HL-60/S4 treated with phorbol 12-myristate 13-acetate at 8.2 ng/mL for 4 days and 3 days (cell line): ENCODE measurements around the gene STK36.
"Not testable (repeated sequence)": the region's sequence is repeated elsewhere in the genome, so short reads cannot be mapped to it uniquely, and the experiment has no call there.

Experiments
- in situ Hi-C: fragments of 300-500 bp; cut with MboI; formaldehyde crosslinking; loops from 2 replicates; pipeline ENCODE4 v1.15.0; 2022; ENCODE audit warnings: low sequenced_read_pairs

The STK36 gene

GRCh38 chr2:218662827-218663226 is 9.1 kb upstream of the STK36 start:
- in situ Hi-C loops, result no loop called here

- in situ Hi-C loops, result no loop called here
These were observed 8.0 kb upstream of the STK36 start for GRCh38 chr2:218663901-218664300.

GRCh38 chr2:218664653-218665052 is 7.2 kb upstream of the STK36 start:
- in situ Hi-C loops, result no loop called here

- in situ Hi-C loops, result no loop called here
These were observed 711 bp upstream of the STK36 start for GRCh38 chr2:218671097-218671653.

GRCh38 chr2:218679119-218679518 is 7.2 kb downstream of the STK36 start:
- in situ Hi-C loops, result no loop called here

GRCh38 chr2:218680061-218680460 is 8.2 kb downstream of the STK36 start:
- in situ Hi-C loops, result no loop called here

- in situ Hi-C loops, result not testable (repeated sequence)
These were observed 15.6 kb downstream of the STK36 start for GRCh38 chr2:218687400-218688060.

- in situ Hi-C loops, result no loop called here
These were observed 19.3 kb downstream of the STK36 start for GRCh38 chr2:218691234-218691633.

GRCh38 chr2:218694405-218695145 is 22.7 kb downstream of the STK36 start:
- in situ Hi-C loops, result no loop called here

GRCh38 chr2:218698885-218699284 is 27.0 kb downstream of the STK36 start:
- in situ Hi-C loops, result no loop called here

- in situ Hi-C loops, result no loop called here
These were observed 29.9 kb downstream of the STK36 start for GRCh38 chr2:218701806-218702205.

GRCh38 chr2:218703341-218703740 is 31.5 kb downstream of the STK36 start:
- in situ Hi-C loops, result no loop called here

- in situ Hi-C loops, result no loop called here
These were observed 36.2 kb downstream of the STK36 start for GRCh38 chr2:218708086-218708485.

GRCh38 chr2:218709908-218710307 is 38.0 kb downstream of the STK36 start:
- in situ Hi-C loops, result no loop called here

- in situ Hi-C loops, result no loop called here
These were observed 38.4 kb downstream of the STK36 start for GRCh38 chr2:218710334-218710686.

- in situ Hi-C loops, result no loop called here
These were observed 39.0 kb downstream of the STK36 start, which contains the start of gene TTLL4 for GRCh38 chr2:218710687-218711549. Gene TTLL4, plus strand, starts transcription at chr2:218710835. Its CDS starts 26,842 bp downstream, at chr2:218737677.

GRCh38 chr2:218711550-218711929 is 39.7 kb downstream of the STK36 start:
- in situ Hi-C loops, result no loop called here

GRCh38 chr2:218713922-218714321 is 42.0 kb downstream of the STK36 start:
- in situ Hi-C loops, result no loop called here

- in situ Hi-C loops, result no loop called here
These were observed 44.2 kb downstream of the STK36 start for GRCh38 chr2:218716070-218716469.

- in situ Hi-C loops, result no loop called here
These were observed 45.4 kb downstream of the STK36 start for GRCh38 chr2:218717262-218717661.

- in situ Hi-C loops, result no loop called here
These were observed 46.2 kb downstream of the STK36 start for GRCh38 chr2:218718058-218718457.
